Measurements from ENCODE around the gene CASS4. TPM values are rescaled to one million over a fixed set of nuclear protein-coding genes. Genes with fewer than 3 reads are reported as not detected.

The CASS4 gene
- total and polyA plus RNA-seq, 9 of the 15 experiments (the other 6 are each of a cell fraction or from before 2014, with no cell fraction given): 8.1 to 53.8 (median 26.7) TPM

- TF ChIP-seq TEAD1 (CRISPR knock-in tag; IDR thresholded peaks at IDR 0.05) (peak; percentile 5 to 64; a peak in 2 of 4 replicates), HMBOX1 (IDR thresholded peaks at IDR 0.05) (peak; percentile 41; the same call in 1 of the 2 replicates), CBX5 (IDR thresholded peaks at IDR 0.05; ENCODE audit: borderline replicate concordance, low read depth) (peak; percentile 29; the same call in 1 of the 2 replicates), CTBP1 (IDR thresholded peaks at IDR 0.05; ENCODE audit: borderline replicate concordance) (peak; percentile 73), ZMIZ1 (IDR thresholded peaks at IDR 0.05; ENCODE audit: low read depth in 2 of 2, low read length in 2 of 2) (peak in 1 of 2 experiments; percentile 94; a peak in 3 of 4 replicates), E2F1 (CRISPR knock-in tag; IDR thresholded peaks at IDR 0.05) (peak; percentile 86; the same call in 1 of the 2 replicates), ZBTB12 (CRISPR knock-in tag; IDR thresholded peaks at IDR 0.05) (peak; percentile 89), GABPA (tag; conservative IDR thresholded peaks at IDR 0.05; ENCODE audit: low read depth) (peak; percentile 64), TARDBP (IDR thresholded peaks at IDR 0.05) (0 out of 2 replicates have a peak, but pooled peaks have one; percentile 77), GMEB1 (CRISPR knock-in tag; IDR thresholded peaks at IDR 0.05) (peak; percentile 100), GABPB1 (CRISPR knock-in tag; IDR thresholded peaks at IDR 0.05) (peak; percentile 65; the same call in 1 of the 2 replicates), VEZF1 (CRISPR knock-in tag; IDR thresholded peaks at IDR 0.05) (peak; percentile 46), CC2D1A (IDR thresholded peaks at IDR 0.05) (peak; percentile 99), ETS1 (conservative IDR thresholded peaks at IDR 0.05; ENCODE audit: control insufficient read depth, low read depth, low read length) (peak; percentile 95)
Observed at GRCh38 chr20:56392132-56392880, 19.8 kb upstream of the CASS4 start, which contains the start of the genes AURKA and CSTF1 (continued).
